Osteoblast (primary cell): Measurements from ENCODE around the gene ANXA2. TPM values are rescaled to one million over a fixed set of nuclear protein-coding genes. Genes with fewer than 3 reads are reported as not detected.

Experiments used
- DNase-seq: peaks from one replicate; pipeline ENCODE4 v3.0.0; 2011; ENCODE audit warnings: low spot score, mixed read lengths; ENCODE audit not compliant: insufficient read length; ENCODE audit errors: missing footprints
- H2AFZ ChIP-seq: 2 replicates; pipeline ENCODE4 v1.6.0; 2011; ENCODE audit warnings: mild to moderate bottlenecking, low read length
- H3K27ac ChIP-seq: 2 replicates; pipeline ENCODE4 v1.5.1; 2011; ENCODE audit warnings: mild to moderate bottlenecking, low read depth, low read length, moderate library complexity
- H3K27me3 ChIP-seq: 2 replicates; pipeline ENCODE4 v1.6.0; 2012; ENCODE audit warnings: mild to moderate bottlenecking, control low read depth, inconsistent platforms, low read length, moderate library complexity; ENCODE audit not compliant: insufficient read depth
- H3K36me3 ChIP-seq: 2 replicates; pipeline ENCODE4 v1.5.1; 2011; ENCODE audit warnings: mild to moderate bottlenecking, low read length, control low read depth, moderate library complexity; ENCODE audit not compliant: insufficient read depth
- H3K4me1 ChIP-seq: 2 replicates; pipeline ENCODE4 v1.5.1; 2011; ENCODE audit warnings: mild to moderate bottlenecking, low read length, control low read depth, moderate library complexity; ENCODE audit not compliant: insufficient read depth
- H3K4me2 ChIP-seq: 2 replicates; pipeline ENCODE4 v1.6.0; 2011; ENCODE audit warnings: mild to moderate bottlenecking, low read length; ENCODE audit not compliant: insufficient read depth
- H3K4me3 ChIP-seq: fragments of 200-600 bp; sonication (generic); 3 replicates; pipeline ENCODE4 v1.5.1; 2012; ENCODE audit warnings: mild to moderate bottlenecking, low read length, inconsistent platforms; ENCODE audit not compliant: insufficient read depth
- H3K79me2 ChIP-seq: 2 replicates; pipeline ENCODE4 v1.6.0; 2012; ENCODE audit warnings: mild to moderate bottlenecking, low read length, control low read depth, inconsistent platforms; ENCODE audit not compliant: insufficient read depth
- H3K9me3 ChIP-seq: 2 replicates; pipeline ENCODE4 v1.5.1; 2011; ENCODE audit warnings: low read depth, low read length, control low read depth
- H4K20me1 ChIP-seq: 2 replicates; pipeline ENCODE4 v1.6.0; 2012; ENCODE audit warnings: mild to moderate bottlenecking, low read length, control low read depth; ENCODE audit not compliant: insufficient read depth
- total RNA-seq: library from RNA; depleted of rRNA; stranded (reverse); fragments of >200 nt; gene quantifications from 2 replicates; pipeline ENCODE4 v1.2.3, GENCODE V29; 2012
- TF ChIP-seq, protein P1 (sequence below): IDR thresholded peaks from 2 replicates; pipeline ENCODE4 v1.5.1; 2011; ENCODE audit warnings: mild to moderate bottlenecking, low read depth, low read length, moderate library complexity; ENCODE audit errors: extremely low read depth

The ANXA2 gene
- total RNA-seq, 1 donor: 3,042 TPM

DNA sequence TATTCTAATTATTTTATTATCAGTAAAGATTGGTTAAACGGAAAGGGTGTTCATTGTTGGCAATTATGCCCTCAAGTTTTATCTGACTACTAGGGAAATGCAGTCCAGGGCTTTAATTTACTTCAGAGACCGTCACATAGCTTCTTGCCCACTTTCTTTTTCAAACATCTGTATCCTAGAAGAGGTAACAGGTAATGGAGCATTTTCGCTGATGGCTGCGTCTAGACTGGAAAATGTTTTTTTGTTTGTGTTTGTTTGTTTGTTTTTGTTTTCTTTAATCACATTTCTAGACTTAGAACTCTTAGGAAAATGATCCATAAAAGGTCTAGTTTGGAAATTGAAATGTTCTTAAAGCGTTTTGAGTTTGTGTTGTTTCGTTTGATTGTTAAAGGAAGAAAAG, 71.4 kb downstream of the ANXA2 start:
- no peaks in the 10 kb centered on the region for H4K20me1 ChIP-seq
- no peaks in the 10 kb centered on the region for H3K36me3 ChIP-seq
- H3K27me3 ChIP-seq: peaks cover 56% of the 10 kb centered on the region
- H3K27ac ChIP-seq: no peak overlapping the region
- DNase-seq: peak; percentile 18
- no peak overlapping the region for H2AFZ ChIP-seq
- TF ChIP-seq, protein P1, sequence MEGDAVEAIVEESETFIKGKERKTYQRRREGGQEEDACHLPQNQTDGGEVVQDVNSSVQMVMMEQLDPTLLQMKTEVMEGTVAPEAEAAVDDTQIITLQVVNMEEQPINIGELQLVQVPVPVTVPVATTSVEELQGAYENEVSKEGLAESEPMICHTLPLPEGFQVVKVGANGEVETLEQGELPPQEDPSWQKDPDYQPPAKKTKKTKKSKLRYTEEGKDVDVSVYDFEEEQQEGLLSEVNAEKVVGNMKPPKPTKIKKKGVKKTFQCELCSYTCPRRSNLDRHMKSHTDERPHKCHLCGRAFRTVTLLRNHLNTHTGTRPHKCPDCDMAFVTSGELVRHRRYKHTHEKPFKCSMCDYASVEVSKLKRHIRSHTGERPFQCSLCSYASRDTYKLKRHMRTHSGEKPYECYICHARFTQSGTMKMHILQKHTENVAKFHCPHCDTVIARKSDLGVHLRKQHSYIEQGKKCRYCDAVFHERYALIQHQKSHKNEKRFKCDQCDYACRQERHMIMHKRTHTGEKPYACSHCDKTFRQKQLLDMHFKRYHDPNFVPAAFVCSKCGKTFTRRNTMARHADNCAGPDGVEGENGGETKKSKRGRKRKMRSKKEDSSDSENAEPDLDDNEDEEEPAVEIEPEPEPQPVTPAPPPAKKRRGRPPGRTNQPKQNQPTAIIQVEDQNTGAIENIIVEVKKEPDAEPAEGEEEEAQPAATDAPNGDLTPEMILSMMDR: no peak
- H3K9me3 ChIP-seq: no peaks in the 10 kb centered on the region
- no peak overlapping the region for H3K4me3 ChIP-seq
- no peak overlapping the region for H3K4me2 ChIP-seq
- no peaks in the 10 kb centered on the region for H3K79me2 ChIP-seq
- H3K4me1 ChIP-seq: peaks cover 8% of the 10 kb centered on the region

DNA sequence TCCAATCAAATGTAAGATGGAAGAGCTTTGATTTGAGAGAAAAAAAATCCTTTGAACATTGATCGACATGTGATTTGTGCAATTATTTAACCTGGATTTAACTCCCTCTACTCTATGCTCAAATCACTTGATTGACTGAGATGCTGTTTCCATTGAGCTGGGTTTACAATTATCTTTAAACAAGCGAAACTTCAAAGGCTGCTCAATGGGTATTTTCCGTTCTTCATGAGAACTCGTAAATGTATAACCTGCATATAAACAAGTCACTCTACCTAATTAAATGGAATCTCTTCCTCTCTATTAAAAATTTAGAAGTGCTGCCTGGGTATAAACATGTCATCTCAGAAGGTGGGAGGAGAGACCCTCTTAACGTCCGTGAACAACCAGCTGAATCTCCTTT, 71.9 kb downstream of the ANXA2 start:
- TF ChIP-seq, protein P1: no peak
- Histone ChIP-seq H3K27ac (no peak overlapping the region), H3K9me3 (no peaks in the 10 kb centered on the region), H3K4me1 (peaks cover 8% of the 10 kb centered on the region), H3K27me3 (peaks cover 60% of the 10 kb centered on the region), H4K20me1 (no peaks in the 10 kb centered on the region), H3K36me3 (no peaks in the 10 kb centered on the region), H3K4me2 (no peak overlapping the region), H2AFZ (no peak overlapping the region), H3K4me3 (no peak overlapping the region), H3K79me2 (no peaks in the 10 kb centered on the region)
- no peak for DNase-seq

DNA sequence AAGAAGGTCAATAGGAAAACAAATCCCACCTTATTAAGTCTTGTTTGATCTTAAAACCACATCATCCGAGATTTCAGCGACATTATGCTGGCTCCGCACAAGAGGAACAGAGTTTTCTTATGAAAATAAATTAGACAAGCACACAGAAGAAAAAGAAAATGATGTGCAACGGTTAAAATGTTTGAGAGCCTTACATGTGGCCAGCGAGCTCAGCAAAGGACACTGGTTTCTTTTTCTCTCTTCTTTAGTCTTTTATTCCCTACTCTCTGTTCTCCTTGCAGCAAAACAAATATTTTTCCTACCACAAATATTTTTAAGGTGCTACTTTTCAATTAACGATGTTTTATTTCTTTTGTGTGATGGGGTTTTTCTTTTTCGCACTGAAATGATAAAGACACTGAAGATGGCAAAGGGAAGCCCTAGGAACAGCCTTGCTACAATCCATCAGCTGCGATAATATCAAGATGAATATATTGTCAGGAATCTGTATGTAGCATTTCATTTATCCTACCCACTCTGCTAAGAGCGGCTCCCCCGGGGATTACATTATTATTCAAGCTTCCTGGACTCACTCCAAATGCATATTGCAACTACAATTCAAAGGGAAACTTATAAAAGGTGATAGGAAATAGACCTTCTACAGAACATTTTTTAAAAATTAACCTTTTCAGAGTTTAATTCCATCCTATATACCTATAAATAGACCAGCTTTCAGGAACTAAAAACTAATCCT, 72.9 kb downstream of the ANXA2 start:
- Histone ChIP-seq H3K4me3 (no peak overlapping the region), H3K36me3 (no peaks in the 10 kb centered on the region), H3K79me2 (no peaks in the 10 kb centered on the region), H4K20me1 (no peaks in the 10 kb centered on the region), H3K4me1 (peaks cover 8% of the 10 kb centered on the region), H3K27me3 (peaks cover 61% of the 10 kb centered on the region), H3K9me3 (no peaks in the 10 kb centered on the region), H3K27ac (no peak overlapping the region), H2AFZ (no peak overlapping the region), H3K4me2 (peak overlapping the region; percentile 26)
- TF ChIP-seq, protein P1: no peak
- no peak for DNase-seq

DNA sequence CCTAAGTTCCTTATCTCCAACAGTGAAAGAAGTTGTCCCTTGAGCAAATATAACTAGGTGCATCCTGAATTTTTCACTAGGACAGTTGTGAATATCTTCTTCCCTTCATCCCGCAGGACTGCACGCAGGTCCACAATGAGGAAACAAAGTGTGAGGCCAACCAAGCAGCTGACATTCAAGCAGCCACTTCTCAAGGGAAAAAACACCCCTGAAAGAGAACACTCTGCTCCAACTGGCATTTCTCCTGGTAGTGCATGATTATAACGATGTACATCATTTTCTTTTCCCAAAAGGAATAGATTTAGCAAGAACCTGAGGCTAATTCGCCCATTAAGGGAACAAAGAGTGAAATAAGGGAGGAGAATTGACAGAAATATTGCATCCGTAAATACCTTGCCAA, 74.5 kb downstream of the ANXA2 start:
- TF ChIP-seq, protein P1: no peak
- Histone ChIP-seq H3K79me2 (no peaks in the 10 kb centered on the region), H3K36me3 (no peaks in the 10 kb centered on the region), H3K4me3 (no peak overlapping the region), H4K20me1 (no peaks in the 10 kb centered on the region), H3K27me3 (peaks cover 63% of the 10 kb centered on the region), H3K27ac (no peak overlapping the region), H2AFZ (no peak overlapping the region), H3K4me2 (no peak overlapping the region), H3K4me1 (peaks cover 3% of the 10 kb centered on the region), H3K9me3 (no peaks in the 10 kb centered on the region)
- DNase-seq: peak; percentile 13
